Stimulated activated CD8-positive, alpha-beta memory T cell treated with anti-CD3 and anti-CD28 coated beads, Interleukin-2, amount 100 ng/mL, for 48 hours (primary cell): Measurements from ENCODE around the gene PDCD7.
"Not testable (repeated sequence)": the region's sequence is repeated elsewhere in the genome, so short reads cannot be mapped to it uniquely, and the experiment has no call there.

Experiments used
- DNase-seq, 2 donors: peaks; one replicate each; pipeline ENCODE4 v3.0.0-alpha.2; 2020; ENCODE audit warnings: low read depth in 2 of 2

Gene PDCD7

DNA sequence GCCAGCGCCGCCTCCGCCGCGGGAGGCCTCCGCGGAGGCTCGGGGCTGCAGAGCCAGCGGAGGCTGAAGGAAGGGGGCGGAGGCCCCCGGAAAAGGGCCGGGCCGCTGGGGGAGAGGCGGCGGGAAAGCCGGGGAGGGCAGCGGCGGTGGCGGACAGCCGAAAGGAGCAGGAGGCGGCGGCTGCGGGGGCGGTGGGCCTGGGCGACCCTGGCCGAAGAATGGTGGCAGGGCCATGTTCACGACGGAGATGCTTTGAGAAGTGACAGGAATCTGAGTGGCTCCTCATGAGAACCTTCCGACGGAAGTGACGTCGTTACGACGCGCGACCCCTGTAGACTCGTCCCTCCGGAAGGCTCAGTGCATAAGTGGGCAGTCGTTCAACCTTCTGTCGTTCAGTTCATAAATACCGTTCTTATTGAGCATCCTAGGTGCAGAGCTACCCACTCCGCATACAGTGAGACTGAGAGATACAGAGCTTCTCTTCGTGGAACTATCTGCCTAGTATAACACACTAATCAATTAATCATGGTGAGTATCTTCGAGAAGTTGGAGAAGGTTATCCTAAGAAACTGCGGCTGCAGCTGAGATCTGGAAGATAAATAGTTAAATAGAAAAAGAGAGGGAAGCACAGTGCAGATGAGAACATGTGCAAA is at the start of gene PDCD7:
Gene PDCD7 (minus strand): TSS at position 261 of the 653 bp plus-strand sequence. CDS start 27 bp downstream, at position 234.
- peak; percentile 63 to 80 for DNase-seq

DNA sequence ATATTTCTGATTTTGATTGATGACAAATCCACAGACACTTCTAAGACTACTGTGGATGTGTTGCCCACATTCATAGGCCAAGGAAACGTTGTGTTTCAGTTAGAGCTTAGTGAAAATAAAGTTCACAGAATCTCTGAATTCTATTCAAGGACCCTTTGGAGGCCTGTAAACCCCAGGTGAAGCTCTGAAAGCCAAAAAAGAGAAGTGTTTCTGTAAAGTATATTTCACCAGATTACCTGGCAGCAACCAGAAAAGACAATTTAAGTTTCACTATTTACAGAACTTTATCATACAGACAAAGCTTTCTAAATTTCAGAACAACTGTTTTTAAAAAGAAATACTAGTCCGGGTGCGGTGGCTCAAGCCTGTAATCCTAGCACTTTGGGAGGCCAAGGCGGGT is 48.9 kb upstream of the PDCD7 start:
- DNase-seq = no peak

GRCh38 chr15:65181582-65182353 is 48.2 kb upstream of the PDCD7 start:
- not testable (repeated sequence) for DNase-seq

- no peak for DNase-seq
Measured at GRCh38 chr15:65180167-65180566, 46.6 kb upstream of the PDCD7 start.

DNA sequence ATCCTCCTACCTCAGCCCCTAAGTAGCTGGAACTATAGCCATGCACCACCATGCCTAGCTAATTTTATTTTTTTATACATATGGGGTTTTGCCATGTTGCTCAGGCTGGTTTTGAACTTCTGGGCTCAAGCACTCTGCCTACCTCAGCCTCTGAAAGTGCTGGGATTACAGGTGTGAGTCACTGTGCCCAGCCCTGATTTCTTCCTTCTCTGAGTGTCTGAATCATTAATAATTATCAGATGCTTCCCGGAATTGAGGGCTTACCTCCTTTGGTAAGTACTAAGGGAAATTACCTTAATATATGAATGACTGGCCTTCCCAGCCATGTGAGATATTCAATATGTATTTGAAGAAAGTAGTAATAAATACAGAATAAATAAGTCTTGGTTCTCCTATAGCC is 44.3 kb upstream of the PDCD7 start:
- no peak for DNase-seq

GRCh38 chr15:65176056-65176455 is 42.4 kb upstream of the PDCD7 start:
- DNase-seq = no peak

DNA sequence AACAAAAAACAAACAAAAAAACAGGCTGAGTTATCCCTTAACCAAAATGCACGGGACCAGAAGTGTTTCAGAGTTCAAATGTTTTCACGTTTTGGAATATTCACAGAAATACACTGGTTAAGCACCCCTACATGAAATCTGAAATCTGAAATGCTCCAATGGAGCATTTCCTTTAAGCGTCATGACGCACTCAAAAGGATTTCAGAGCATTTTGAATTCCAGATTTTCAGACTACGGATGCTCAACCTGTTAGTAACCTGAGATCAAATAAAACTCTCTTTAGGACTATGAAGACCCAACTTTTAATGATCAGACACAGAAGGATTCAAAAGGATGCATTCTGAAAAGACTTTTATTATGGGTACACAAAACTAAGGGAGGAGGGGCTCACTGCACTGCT is 41.9 kb upstream of the PDCD7 start:
- no peak for DNase-seq

GRCh38 chr15:65174509-65174908 is 40.9 kb upstream of the PDCD7 start:
- DNase-seq = no peak

DNA sequence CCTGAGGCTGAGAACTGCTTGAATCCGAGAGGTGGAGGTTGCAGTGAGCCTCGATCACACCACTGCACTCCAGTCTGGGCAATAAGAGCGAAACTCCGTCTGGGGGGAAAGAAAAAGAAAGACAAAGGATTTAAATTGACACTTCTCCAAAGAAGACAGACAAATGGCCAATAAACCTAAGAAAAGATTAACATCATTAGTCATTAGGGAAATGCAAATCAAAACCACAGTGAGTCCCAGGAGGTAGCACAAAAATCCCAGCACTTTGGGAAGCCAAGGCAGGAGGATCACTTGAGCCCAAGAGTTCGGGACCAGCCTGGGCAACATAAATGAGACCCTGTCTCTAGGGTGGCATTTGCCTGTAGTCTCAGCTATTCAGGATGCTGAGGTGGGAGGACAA is 38.9 kb upstream of the PDCD7 start:
- DNase-seq = no peak

GRCh38 chr15:65171428-65171827 is 37.8 kb upstream of the PDCD7 start:
- no peak for DNase-seq

DNA sequence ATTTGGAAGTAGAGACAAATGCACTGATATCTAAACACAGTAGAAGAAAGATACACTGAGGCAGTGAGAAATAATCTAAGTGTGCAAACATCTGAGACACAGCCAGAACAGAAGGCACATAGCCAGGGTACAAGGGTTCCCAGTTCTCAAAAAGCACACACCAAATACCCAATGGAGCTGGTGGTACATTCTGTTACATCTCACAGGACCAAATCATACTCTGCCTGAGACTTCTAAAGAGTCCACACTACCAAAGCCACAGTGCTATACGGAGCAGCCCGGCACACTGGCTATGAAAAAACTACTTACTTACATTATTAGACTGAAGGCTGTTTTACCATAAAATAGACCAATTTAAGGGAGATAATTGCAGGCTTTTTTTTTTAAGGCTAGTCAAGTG is 32.3 kb upstream of the PDCD7 start:
- no peak for DNase-seq

DNA sequence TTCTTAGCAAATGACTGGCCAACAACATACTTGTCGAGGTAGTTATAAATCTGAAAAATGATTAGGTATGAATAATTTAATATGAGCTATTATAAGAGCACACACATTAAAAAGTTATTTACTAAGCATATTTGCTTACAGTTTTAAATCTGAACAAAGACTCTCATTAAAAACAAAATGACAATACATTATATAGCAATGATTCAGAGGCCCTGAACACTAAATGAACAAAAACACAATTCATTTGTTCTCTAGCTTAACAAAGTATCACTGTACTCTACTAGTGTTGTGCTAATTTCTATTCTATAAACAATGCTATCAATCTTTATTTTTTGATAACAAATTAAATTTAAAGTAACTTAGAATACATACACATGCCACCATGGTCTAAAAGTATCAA is 30.5 kb upstream of the PDCD7 start:
- no peak for DNase-seq

DNA sequence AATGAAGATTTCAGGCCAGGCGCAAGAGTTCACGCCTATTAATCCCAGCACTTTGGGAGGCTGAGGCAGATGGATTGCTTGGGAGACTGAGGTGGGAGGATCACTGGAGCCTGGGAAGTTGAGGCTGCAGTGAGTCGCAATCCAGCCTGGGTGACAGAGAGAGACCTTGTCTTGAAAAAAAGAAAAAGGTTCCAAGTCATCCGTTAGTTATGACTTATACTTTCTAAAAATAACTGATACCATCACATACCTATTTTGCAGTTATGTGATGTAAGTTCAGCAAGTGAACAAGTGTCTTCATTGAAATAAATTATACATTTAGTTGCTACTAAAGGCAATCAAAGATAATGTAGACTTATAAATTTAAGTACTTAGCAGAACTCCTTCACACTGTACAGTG is 29.4 kb upstream of the PDCD7 start:
- DNase-seq = no peak

GRCh38 chr15:65156692-65157091 is 23.1 kb upstream of the PDCD7 start:
- no peak for DNase-seq

DNA sequence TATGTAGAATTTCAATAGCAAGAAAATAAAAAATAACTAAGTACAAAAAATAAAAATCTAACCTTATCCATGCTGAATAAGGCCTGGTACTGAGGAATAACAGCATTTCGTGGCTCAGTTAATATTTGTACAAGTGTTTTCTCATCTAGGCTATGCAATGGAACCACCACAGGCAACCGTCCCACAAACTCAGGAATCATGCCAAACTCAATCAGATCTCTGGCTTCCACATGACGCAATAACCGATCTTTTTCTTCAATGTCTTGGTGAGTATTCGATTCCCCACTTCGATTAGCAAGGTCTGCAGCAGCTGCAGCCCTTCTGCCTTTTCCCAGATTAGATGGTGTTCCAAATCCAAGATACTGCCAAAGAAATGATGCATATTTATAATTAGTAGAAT is 21.1 kb upstream of the PDCD7 start:
- DNase-seq = no peak

DNA sequence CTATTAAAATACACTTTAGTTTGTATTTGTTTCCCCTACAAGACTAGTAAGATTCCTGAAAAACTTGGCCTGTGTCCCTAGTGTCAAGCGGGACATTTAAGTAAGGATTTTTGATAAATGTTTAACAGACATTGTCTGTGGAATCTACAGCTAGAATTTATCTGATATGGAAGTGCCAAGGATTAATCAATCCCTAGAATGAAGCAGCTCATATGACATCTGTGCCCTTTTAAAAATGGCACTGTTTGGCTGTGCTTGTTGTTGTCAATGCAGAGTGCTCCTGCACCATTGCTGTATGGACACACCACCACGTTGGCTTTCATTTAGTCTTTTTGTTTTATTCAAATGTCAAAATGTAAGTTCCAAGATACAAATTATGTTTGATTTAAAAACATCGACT is 14.3 kb upstream of the PDCD7 start:
- no peak for DNase-seq

DNA sequence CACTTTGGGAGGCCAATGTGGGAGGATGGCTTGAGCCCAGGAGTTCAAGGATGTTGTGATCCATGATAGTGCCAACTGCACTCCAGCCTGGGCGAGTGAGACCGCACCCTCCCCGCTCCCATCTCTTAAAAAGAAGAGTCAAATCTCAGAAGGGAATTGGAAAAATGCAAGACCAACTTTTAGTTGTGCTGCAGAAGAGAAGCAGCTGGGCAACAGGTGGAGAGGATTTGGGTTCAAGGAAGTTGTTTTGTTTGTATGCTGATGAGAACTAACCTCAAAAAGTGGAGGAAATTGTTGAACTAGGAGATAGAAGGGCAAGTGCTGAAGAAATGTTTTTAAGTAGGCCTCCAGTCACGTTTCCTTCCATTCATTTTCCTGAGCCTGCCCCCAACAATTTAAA is 12.8 kb upstream of the PDCD7 start:
- no peak for DNase-seq

DNA sequence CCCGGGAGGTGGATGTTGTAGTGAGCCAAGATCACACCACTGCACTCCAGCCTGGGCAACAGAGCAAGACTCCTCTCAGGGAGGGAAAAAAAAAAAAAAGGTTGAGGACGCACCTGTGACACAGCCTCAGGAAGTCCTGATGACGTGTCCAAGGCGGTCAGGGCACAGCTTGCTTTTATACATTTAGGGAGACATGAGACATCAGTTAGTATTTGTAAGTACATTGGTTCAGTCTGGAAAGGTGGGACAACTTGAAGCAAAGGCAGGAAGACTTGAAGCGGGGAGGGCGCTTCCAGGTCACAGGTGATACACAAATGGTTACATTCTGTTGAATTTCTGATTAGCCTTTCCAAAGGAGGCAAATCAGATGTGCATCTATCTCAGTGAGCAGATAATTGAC is 5.0 kb upstream of the PDCD7 start:
- DNase-seq = not testable (repeated sequence)

DNA sequence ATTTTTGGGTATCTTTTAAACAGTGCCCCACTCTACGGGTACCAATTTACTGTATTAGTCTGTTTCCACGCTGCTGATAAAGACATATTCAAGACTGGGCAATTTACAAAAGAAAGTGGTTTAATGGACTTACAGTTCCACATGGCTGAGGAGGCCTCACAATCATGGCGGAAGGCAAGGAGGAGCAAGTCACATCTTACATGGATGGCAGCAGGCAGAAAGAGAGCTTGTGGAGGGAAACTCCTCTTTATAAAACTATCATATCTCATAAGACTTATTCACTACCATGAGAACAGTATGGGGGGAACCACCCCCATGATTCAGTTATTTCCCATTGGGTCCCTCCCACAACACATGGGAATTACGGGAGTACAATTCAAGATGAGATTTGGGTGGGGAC is 4.3 kb upstream of the PDCD7 start:
- not testable (repeated sequence) for DNase-seq

DNA sequence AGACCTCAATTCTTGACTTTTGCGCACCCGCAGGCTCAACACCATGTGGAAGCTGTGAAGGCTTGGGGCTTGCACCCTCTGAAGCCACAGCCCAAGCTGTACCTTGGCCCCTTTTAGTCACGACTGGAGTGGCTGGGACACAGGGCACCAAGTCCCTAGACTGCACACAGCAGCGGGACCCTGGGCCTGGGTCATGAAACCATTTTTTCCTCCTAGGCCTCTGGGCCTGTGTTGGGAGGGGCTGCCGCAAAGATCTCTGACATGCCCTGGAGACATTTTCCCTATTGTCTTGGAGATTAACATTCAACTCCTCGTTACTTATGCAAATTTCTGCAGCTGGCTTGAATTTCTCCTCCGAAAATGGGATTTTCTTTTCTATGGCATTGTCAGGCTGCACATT is 3.5 kb upstream of the PDCD7 start:
- DNase-seq = not testable (repeated sequence)

GRCh38 chr15:65134538-65134937 is 930 bp upstream of the PDCD7 start:
- DNase-seq = no peak

- DNase-seq = peak; percentile 7 to 14
Measured at GRCh38 chr15:65132878-65133547, 595 bp downstream of the PDCD7 start.

DNA sequence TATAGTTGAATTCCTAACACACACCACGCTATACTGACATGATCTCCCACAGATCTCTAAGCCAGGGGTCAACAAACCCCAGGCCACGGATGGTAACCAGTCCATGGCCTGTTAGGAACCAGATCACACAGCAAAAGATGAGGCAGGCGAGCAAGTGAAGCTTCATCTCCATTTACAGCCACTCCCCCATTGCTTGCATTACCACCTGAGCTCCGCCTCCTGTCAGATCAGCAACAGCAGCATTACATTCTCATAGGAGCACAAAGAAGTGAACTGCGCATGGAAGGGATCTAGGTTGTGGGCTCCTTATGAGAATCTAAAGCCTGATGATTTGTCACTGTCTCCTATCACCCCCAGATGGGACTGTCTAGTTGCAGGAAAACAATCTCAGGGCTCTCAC is 2.7 kb downstream of the PDCD7 start:
- no peak for DNase-seq
